ENCODE results near the gene STARD4.

DNA sequence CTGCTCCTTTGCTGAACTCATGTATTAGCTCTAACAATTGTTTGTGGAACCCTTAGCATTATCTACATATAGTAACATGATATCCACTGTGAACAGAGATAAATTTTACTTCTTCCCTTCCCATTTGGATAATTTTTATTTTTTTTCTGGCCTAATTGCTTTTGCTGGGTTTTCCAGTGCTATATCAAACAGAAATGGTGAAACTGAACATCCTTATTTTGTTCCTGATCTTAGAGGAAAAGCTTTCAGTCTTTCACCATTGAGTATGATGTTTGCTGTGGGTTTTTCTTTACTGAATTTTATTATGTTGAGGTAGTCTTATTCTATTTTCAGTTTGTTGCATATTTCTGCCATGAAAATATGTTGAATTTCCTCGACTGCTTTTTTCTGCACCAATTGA, 44.8 kb upstream of the STARD4 start:
- TF ChIP-seq, protein P1, sequence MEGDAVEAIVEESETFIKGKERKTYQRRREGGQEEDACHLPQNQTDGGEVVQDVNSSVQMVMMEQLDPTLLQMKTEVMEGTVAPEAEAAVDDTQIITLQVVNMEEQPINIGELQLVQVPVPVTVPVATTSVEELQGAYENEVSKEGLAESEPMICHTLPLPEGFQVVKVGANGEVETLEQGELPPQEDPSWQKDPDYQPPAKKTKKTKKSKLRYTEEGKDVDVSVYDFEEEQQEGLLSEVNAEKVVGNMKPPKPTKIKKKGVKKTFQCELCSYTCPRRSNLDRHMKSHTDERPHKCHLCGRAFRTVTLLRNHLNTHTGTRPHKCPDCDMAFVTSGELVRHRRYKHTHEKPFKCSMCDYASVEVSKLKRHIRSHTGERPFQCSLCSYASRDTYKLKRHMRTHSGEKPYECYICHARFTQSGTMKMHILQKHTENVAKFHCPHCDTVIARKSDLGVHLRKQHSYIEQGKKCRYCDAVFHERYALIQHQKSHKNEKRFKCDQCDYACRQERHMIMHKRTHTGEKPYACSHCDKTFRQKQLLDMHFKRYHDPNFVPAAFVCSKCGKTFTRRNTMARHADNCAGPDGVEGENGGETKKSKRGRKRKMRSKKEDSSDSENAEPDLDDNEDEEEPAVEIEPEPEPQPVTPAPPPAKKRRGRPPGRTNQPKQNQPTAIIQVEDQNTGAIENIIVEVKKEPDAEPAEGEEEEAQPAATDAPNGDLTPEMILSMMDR (IDR thresholded peaks at IDR 0.05) = no peak
- no peak for TF ChIP-seq POLR2A (IDR thresholded peaks at IDR 0.05)

Data from lower leg skin (tissue), 3 donors.